ENCODE measurements around the gene S100A14. TPM values are rescaled to one million over a fixed set of nuclear protein-coding genes. Genes with fewer than 3 reads are reported as not detected.
A peak's percentile ranks its signal among the peaks of the same experiment; 100 is the strongest.

The S100A14 gene
- total and polyA plus RNA-seq, 2 of the 13 experiments (the other 11 are each of a cell fraction or from before 2014, with no cell fraction given), result 1.4 to 7.7 TPM

DNA sequence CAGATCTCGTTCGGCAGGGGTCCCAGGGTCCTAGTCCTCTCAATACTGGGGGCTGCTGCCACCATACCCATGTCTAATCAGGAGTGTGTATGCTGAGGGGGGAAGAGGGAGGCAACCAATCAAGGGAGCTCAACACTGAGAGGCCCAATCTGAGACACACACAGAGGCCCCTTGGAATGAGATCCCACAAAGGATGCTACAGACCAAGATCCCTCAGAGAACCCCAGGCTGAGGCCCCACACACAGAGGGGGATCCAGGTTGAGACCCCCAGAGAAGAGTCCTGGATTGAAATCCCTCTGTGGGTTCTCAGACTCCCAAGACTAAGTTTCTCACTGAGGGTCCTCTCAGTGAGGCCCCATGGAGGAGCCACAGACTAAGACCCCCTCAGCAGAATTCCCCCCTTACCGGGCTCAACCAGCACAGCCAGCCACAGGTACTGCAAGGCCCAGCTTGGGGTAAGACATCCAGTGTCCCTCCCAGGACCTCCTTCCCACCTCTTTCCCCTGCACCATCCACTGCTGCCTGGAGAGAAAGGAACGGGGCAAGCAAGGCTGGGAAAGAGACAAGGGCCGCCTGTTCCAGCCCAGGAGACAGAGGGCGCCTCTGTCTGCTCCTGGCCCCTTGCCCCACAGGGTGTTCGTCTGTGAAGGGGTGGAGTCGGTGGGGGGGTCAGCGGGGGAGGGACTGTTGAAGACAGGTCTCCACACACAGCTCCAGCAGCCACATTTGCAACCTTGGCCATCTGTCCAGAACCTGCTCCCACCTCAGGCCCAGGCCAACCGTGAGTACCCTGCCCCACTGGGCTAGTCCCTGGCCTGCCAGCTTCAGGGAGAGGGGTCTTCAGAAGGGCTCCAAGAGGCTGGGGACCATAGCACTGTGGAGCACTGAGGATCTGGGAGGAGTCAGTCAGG lies 11.8 kb upstream of the S100A14 start, which contains the start of gene S100A1 (continued):
- TF ChIP-seq, protein P1, sequence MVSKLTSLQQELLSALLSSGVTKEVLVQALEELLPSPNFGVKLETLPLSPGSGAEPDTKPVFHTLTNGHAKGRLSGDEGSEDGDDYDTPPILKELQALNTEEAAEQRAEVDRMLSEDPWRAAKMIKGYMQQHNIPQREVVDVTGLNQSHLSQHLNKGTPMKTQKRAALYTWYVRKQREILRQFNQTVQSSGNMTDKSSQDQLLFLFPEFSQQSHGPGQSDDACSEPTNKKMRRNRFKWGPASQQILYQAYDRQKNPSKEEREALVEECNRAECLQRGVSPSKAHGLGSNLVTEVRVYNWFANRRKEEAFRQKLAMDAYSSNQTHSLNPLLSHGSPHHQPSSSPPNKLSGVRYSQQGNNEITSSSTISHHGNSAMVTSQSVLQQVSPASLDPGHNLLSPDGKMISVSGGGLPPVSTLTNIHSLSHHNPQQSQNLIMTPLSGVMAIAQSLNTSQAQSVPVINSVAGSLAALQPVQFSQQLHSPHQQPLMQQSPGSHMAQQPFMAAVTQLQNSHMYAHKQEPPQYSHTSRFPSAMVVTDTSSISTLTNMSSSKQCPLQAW (CRISPR knock-in tag; IDR thresholded peaks at IDR 0.05), result peak; percentile 20; the same call in 1 of the 2 replicates
- TF ChIP-seq ZFP62 (CRISPR knock-in tag; IDR thresholded peaks at IDR 0.05) (no peak), ZNF792 (CRISPR knock-in tag; IDR thresholded peaks at IDR 0.05) (no peak), ZNF615 (CRISPR knock-in tag; IDR thresholded peaks at IDR 0.05; ENCODE audit: borderline replicate concordance) (no peak), CBX5 (CRISPR knock-in tag; IDR thresholded peaks at IDR 0.05; ENCODE audit: borderline replicate concordance) (no peak), ZSCAN22 (CRISPR knock-in tag; IDR thresholded peaks at IDR 0.05) (no peak), IRX3 (CRISPR knock-in tag; IDR thresholded peaks at IDR 0.05; ENCODE audit: borderline replicate concordance, low read depth) (no peak), NFE2 (CRISPR knock-in tag; IDR thresholded peaks at IDR 0.05) (no peak), ZNF788 (CRISPR knock-in tag; IDR thresholded peaks at IDR 0.05; ENCODE audit: borderline replicate concordance) (no peak), FOXO1 (CRISPR knock-in tag; IDR thresholded peaks at IDR 0.05) (no peak), KAT8 (CRISPR knock-in tag; IDR thresholded peaks at IDR 0.05) (peak; percentile 29; the same call in 1 of the 2 replicates), HIVEP1 (CRISPR knock-in tag; IDR thresholded peaks at IDR 0.05) (no peak)
- TF ChIP-seq, protein P2, sequence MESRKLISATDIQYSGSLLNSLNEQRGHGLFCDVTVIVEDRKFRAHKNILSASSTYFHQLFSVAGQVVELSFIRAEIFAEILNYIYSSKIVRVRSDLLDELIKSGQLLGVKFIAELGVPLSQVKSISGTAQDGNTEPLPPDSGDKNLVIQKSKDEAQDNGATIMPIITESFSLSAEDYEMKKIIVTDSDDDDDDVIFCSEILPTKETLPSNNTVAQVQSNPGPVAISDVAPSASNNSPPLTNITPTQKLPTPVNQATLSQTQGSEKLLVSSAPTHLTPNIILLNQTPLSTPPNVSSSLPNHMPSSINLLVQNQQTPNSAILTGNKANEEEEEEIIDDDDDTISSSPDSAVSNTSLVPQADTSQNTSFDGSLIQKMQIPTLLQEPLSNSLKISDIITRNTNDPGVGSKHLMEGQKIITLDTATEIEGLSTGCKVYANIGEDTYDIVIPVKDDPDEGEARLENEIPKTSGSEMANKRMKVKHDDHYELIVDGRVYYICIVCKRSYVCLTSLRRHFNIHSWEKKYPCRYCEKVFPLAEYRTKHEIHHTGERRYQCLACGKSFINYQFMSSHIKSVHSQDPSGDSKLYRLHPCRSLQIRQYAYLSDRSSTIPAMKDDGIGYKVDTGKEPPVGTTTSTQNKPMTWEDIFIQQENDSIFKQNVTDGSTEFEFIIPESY (CRISPR knock-in tag; IDR thresholded peaks at IDR 0.05), result no peak
- TF ChIP-seq, protein P3, sequence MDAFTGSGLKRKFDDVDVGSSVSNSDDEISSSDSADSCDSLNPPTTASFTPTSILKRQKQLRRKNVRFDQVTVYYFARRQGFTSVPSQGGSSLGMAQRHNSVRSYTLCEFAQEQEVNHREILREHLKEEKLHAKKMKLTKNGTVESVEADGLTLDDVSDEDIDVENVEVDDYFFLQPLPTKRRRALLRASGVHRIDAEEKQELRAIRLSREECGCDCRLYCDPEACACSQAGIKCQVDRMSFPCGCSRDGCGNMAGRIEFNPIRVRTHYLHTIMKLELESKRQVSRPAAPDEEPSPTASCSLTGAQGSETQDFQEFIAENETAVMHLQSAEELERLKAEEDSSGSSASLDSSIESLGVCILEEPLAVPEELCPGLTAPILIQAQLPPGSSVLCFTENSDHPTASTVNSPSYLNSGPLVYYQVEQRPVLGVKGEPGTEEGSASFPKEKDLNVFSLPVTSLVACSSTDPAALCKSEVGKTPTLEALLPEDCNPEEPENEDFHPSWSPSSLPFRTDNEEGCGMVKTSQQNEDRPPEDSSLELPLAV (CRISPR knock-in tag; conservative IDR thresholded peaks at IDR 0.05; ENCODE audit: low read depth), result no peak
- TF ChIP-seq, protein P4, sequence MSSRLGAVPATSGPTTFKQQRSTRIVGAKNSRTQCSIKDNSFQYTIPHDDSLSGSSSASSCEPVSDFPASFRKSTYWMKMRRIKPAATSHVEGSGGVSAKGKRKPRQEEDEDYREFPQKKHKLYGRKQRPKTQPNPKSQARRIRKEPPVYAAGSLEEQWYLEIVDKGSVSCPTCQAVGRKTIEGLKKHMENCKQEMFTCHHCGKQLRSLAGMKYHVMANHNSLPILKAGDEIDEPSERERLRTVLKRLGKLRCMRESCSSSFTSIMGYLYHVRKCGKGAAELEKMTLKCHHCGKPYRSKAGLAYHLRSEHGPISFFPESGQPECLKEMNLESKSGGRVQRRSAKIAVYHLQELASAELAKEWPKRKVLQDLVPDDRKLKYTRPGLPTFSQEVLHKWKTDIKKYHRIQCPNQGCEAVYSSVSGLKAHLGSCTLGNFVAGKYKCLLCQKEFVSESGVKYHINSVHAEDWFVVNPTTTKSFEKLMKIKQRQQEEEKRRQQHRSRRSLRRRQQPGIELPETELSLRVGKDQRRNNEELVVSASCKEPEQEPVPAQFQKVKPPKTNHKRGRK (CRISPR knock-in tag; IDR thresholded peaks at IDR 0.05), result no peak
- TF ChIP-seq, protein P5, sequence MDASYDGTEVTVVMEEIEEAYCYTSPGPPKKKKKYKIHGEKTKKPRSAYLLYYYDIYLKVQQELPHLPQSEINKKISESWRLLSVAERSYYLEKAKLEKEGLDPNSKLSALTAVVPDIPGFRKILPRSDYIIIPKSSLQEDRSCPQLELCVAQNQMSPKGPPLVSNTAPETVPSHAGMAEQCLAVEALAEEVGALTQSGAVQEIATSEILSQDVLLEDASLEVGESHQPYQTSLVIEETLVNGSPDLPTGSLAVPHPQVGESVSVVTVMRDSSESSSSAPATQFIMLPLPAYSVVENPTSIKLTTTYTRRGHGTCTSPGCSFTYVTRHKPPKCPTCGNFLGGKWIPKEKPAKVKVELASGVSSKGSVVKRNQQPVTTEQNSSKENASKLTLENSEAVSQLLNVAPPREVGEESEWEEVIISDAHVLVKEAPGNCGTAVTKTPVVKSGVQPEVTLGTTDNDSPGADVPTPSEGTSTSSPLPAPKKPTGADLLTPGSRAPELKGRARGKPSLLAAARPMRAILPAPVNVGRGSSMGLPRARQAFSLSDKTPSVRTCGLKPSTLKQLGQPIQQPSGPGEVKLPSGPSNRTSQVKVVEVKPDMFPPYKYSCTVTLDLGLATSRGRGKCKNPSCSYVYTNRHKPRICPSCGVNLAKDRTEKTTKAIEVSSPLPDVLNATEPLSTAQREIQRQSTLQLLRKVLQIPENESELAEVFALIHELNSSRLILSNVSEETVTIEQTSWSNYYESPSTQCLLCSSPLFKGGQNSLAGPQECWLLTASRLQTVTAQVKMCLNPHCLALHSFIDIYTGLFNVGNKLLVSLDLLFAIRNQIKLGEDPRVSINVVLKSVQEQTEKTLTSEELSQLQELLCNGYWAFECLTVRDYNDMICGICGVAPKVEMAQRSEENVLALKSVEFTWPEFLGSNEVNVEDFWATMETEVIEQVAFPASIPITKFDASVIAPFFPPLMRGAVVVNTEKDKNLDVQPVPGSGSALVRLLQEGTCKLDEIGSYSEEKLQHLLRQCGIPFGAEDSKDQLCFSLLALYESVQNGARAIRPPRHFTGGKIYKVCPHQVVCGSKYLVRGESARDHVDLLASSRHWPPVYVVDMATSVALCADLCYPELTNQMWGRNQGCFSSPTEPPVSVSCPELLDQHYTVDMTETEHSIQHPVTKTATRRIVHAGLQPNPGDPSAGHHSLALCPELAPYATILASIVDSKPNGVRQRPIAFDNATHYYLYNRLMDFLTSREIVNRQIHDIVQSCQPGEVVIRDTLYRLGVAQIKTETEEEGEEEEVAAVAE (CRISPR knock-in tag; IDR thresholded peaks at IDR 0.05; ENCODE audit: borderline replicate concordance), result no peak; the same call in 1 of the 2 replicates

Measured in HepG2 (cell line).